NCI-H446 treated with DMSO at 0.1 percent for 48 hours (cell line): Measurements from ENCODE around the gene CD55.
"Not testable (repeated sequence)": the region's sequence is repeated elsewhere in the genome, so short reads cannot be mapped to it uniquely, and the experiment has no call there.

Experiments used
- DNase-seq: peaks from one replicate; lab custom pipeline; 2025; lab: John Stamatoyannopoulos, UW

The CD55 gene

DNA sequence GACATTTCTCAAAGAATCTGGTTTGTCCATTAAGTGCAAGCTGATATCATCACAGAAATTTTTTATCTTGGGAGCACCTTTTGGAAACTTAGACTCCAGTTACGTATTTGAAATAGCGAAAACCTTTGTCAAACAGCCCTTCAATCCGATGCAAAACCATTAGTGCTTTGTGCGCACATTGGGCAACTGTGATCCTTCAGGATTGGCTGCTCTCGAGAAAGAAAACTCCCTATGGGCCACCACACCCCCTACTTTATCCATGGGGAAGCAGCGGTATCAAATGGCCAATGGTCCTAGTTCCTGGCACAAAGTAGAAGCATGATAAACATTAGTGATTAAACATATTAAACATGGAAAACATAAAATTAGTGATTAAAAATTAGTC is 16.0 kb upstream of the CD55 start:
- no peak for DNase-seq

DNA sequence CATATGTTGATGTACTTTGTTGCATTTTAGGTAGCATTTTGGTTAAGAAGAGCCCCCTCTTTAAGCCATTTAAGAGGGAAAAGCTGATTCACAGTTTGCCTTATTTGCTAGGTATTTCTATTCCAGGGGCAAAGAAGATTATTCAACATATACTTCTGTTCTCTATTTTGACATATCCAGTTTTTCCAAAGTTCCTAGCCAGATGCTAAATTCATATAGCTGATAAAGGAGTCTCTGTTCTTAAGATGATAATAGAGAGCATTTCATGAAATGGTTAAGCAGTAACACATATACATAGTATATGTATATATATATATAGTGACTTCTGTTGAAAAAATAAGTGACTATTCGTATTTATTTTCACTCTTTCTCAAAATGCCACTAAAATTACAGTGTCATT is 15.5 kb upstream of the CD55 start:
- no peak for DNase-seq

DNA sequence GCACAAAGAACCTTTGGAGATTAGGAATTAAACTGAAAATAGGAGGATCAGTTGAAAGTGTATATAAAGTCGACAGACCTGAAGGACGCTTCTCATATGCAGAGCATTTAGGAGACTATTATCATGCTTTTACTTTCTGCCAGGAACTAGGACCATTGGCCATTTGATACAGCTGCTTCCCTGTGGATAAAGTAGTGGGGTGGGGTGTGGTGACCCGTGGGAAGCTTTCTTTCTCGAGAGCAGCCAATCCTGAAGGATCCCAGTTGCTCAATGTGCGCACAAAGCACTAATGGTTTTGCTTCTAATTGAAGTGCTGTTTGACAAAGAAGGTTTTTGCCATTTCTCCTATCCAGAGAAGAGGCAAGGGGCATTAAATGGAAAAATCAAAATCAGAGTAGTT is 14.9 kb upstream of the CD55 start:
- DNase-seq = no peak

DNA sequence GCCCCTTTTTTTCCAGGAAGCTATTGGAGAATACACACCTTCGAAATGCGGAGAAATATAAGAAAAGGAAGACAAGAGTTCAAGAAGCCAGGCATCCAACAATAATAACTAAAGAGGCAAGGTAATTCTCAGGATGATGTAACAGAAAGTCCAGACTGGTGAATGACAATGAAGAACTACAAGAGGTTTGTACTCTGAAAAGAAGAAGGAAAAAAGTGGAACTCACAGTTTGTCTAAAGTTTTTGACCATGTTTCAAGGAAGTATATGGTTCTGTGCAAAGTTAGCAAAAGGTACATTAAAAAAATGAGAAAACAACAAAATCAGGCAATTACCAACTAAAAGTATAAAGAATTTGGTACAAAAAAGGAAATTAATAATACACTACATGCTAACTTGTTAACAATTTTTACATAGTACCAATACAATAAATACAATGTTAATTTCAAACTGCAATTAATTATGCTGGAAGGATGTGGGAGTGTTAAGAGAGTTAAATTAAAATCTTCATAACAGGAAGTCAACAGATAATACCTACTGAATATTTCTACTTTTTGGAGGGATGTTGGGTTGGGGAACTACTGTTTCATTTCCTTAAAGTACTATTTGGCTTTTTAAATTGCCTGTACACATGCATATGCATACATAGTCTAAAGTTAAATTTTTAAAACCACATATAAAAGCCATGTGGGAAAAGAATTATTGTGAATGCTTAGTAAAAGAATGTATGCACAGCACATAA is 12.9 kb upstream of the CD55 start:
- DNase-seq = no peak

GRCh38 chr1:207309745-207310273 is 11.7 kb upstream of the CD55 start:
- DNase-seq = no peak

GRCh38 chr1:207311888-207312603 is 9.4 kb upstream of the CD55 start:
- no peak for DNase-seq

GRCh38 chr1:207312604-207312920 is 8.9 kb upstream of the CD55 start:
- DNase-seq = no peak

GRCh38 chr1:207313131-207313530 is 8.3 kb upstream of the CD55 start:
- no peak for DNase-seq

GRCh38 chr1:207314816-207315215 is 6.7 kb upstream of the CD55 start:
- no peak for DNase-seq

GRCh38 chr1:207315435-207315834 is 6.0 kb upstream of the CD55 start:
- no peak for DNase-seq

- DNase-seq = no peak
These were observed 5.3 kb upstream of the CD55 start for GRCh38 chr1:207316141-207316540.

DNA sequence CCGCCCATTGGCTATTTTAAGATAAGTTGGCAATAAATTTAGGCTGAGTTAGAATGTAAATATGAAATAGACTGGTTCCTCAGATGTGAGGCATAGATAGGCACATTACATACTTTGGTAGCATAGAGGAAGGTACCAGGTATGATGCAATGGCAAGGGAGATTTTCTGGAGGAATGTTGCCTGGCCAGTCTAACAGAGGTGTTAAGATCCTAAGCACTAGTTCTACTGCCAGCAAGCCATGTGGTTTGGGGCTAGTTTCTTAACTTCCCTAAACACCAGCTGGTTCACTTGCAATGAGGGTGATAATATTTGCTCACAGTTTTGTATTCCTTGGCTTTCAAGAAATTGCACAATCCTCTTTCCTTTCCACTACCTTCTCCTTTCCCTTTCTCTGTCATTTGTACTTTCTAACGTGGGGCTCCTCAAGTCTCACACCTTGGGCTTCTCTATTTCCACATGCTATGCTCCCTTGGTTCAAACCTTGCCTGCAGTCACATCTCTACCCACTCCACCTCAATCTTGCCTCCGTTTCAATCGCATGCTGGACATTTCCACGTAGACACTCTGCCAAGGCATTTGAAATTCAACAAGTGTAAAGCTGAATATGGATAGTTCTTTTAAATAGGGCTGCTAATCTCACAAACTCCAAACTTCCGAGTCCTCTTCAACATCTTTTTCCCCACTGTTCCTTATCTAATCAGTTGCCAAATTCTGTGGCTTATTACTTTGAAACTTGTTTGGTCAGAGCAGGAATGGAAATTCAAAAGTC is 4.7 kb upstream of the CD55 start:
- DNase-seq = no peak

GRCh38 chr1:207317561-207317960 is 3.9 kb upstream of the CD55 start:
- DNase-seq = no peak

DNA sequence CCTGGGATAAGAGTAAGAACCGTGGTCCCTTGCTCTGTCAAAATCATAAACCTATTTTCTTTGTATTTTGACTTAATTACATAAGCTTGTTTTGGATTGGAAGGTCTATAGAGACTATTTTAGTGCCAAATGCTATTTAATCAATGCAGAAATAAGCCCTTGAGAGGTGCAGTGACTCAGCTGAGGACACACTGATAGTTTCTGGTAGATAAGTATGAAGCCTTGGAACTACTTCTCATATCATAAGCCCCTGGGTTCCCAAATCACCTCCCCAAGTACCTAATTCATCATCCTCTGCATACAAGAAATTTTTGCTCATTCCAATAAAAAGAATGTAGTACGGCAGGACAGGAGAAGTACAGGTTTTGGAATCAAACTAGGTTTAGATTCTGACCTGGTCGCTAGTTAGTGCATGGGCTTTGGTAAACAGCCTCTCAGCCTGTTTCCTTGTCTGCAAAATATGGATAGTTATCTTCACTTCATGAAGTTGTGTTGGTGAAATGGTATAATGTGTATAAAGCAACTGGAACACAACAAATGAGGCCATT is 3.3 kb upstream of the CD55 start:
- DNase-seq = no peak

GRCh38 chr1:207319199-207319598 is 2.3 kb upstream of the CD55 start:
- DNase-seq = no peak

GRCh38 chr1:207320105-207320504 is 1.4 kb upstream of the CD55 start:
- not testable (repeated sequence) for DNase-seq

GRCh38 chr1:207321790-207322645 is 540 bp downstream of the CD55 start:
- DNase-seq = no peak

- no peak for DNase-seq
These were observed 2.1 kb downstream of the CD55 start for GRCh38 chr1:207323425-207324225.

DNA sequence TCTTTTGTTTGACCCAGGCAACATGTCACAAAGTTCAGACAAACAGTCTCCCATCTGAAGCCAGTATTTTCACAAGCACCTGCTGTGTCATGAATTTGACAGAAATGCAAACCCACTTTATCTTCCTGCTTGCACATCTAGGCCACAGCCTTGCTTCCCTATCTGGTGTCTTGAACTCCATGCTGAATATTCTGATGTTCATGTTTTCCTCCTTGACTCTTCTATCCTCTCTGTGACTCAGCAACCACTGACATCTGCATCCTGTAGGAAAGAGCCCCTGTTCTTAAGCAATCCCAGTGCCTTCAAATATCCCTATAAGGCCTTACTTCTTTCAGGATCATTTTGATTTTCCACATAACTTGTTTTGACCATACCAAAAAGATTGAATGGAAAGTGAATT is 6.5 kb downstream of the CD55 start:
- DNase-seq = no peak

GRCh38 chr1:207328908-207329440 is 7.5 kb downstream of the CD55 start:
- DNase-seq = no peak

DNA sequence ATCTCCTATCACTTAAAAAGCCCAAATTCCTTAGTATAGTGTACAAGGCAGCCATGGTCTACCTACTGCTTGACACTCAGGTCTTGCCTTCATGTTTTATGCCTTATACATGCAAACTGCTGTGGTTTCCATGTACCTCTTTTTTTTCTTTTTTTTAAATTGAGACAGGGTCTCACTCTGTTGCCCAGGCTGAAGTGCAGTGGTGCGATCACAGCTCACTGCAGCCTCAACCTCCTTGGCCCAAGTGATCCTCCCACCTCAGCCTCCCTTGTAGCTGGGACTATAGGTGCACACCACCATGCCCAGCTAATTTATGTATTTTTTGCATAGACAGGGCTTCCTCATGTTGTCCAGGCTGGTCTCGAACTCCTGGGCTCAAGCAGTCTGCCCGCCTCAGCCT is 8.0 kb downstream of the CD55 start:
- no peak for DNase-seq
